Neuronal stem cell (in vitro differentiated cells): Measurements from ENCODE around the gene DLX2.

Experiments used
- DNase-seq: peaks from one replicate; pipeline ENCODE4 v3.0.0-alpha.2; 2013; ENCODE audit warnings: low spot score
- H2AFZ ChIP-seq: one replicate; pipeline ENCODE4 v1.6.1; 2013; ENCODE audit warnings: mild to moderate bottlenecking, low read length, inconsistent platforms
- H2AK5ac ChIP-seq: 2 replicates; pipeline ENCODE4 v1.6.1; 2013; ENCODE audit warnings: low read depth, mild to moderate bottlenecking, inconsistent platforms, low read length, moderate library complexity, mixed read lengths
- H2BK120ac ChIP-seq: 2 replicates; pipeline ENCODE4 v1.6.1; 2013; ENCODE audit warnings: low read depth, mild to moderate bottlenecking, inconsistent platforms, low read length, moderate library complexity, mixed read lengths
- H2BK12ac ChIP-seq: one replicate; pipeline ENCODE4 v1.6.1; 2013; ENCODE audit warnings: low read length, inconsistent platforms
- H2BK15ac ChIP-seq: 2 replicates; pipeline ENCODE4 v1.6.1; 2013; ENCODE audit warnings: mild to moderate bottlenecking, low read length, inconsistent platforms, mixed read lengths
- H2BK5ac ChIP-seq: one replicate; pipeline ENCODE4 v1.6.1; 2013; ENCODE audit warnings: inconsistent platforms, mild to moderate bottlenecking, low read length, moderate library complexity
- H3K14ac ChIP-seq: one replicate; pipeline ENCODE4 v1.6.1; 2013; ENCODE audit warnings: low read length, inconsistent platforms
- H3K18ac ChIP-seq: 2 replicates; pipeline ENCODE4 v1.6.1; 2013; ENCODE audit warnings: low read length, inconsistent platforms
- H3K23ac ChIP-seq: 2 replicates; pipeline ENCODE4 v1.6.1; 2013; ENCODE audit warnings: low read depth, mild to moderate bottlenecking, mixed read lengths, low read length, inconsistent platforms; ENCODE audit not compliant: poor library complexity
- H3K27ac ChIP-seq: replicated peaks from 3 replicates; pipeline ENCODE4 v1.5.1; 2013; ENCODE audit warnings: low read length, inconsistent platforms
- H3K27me3 ChIP-seq, 3 experiments: 2 replicates each; pipeline ENCODE4 v1.6.1; 2013; ENCODE audit warnings: low read length in 3 of 3, mild to moderate bottlenecking in 2 of 3, inconsistent platforms in 1 of 3, low read depth in 1 of 3, mixed read lengths in 1 of 3, moderate library complexity in 1 of 3; ENCODE audit not compliant: control insufficient read depth in 3 of 3, insufficient read depth in 3 of 3
- H3K36me3 ChIP-seq, 2 donors: replicated peaks in 1 of 2; 2 replicates each; pipeline ENCODE4 v1.6.1; 2013; ENCODE audit warnings: low read length in 2 of 2; ENCODE audit not compliant: control insufficient read depth in 2 of 2, insufficient read depth in 2 of 2
- H3K4ac ChIP-seq: 2 replicates; pipeline ENCODE4 v1.6.1; 2013; ENCODE audit warnings: inconsistent platforms, mild to moderate bottlenecking, low read length, moderate library complexity
- H3K4me1 ChIP-seq, 2 donors: 1 replicate in 1 of 2; 2 replicates in 1 of 2; pipeline ENCODE4 v1.6.1; 2013; ENCODE audit warnings: low read length in 2 of 2, low read depth in 1 of 2; ENCODE audit not compliant: control insufficient read depth in 2 of 2, insufficient read depth in 1 of 2
- H3K4me2 ChIP-seq: one replicate; pipeline ENCODE4 v1.6.1; 2013; ENCODE audit warnings: mild to moderate bottlenecking, low read length, inconsistent platforms; ENCODE audit not compliant: insufficient read depth, poor library complexity, severe bottlenecking
- H3K4me3 ChIP-seq, 2 donors: 2 replicates each; pipeline ENCODE4 v1.5.1; 2013; ENCODE audit warnings: low read length in 2 of 2, mild to moderate bottlenecking in 2 of 2, inconsistent platforms in 1 of 2, moderate library complexity in 1 of 2
- H3K79me1 ChIP-seq: one replicate; pipeline ENCODE4 v1.6.1; 2013; ENCODE audit warnings: low read depth, mild to moderate bottlenecking, inconsistent platforms, low read length, moderate library complexity
- H3K9ac ChIP-seq: one replicate; pipeline ENCODE4 v1.6.1; 2013; ENCODE audit warnings: mild to moderate bottlenecking, low read depth, low read length, inconsistent platforms; ENCODE audit not compliant: poor library complexity
- H3K9me3 ChIP-seq, 2 donors: replicated peaks in 1 of 2; 2 replicates each; pipeline versions ENCODE3 to v1.6.1; 2013; ENCODE audit warnings: low read length in 2 of 2, mild to moderate bottlenecking in 2 of 2, inconsistent platforms in 1 of 2, low read depth in 1 of 2, mixed read lengths in 1 of 2, moderate library complexity in 1 of 2; ENCODE audit not compliant: control insufficient read depth in 2 of 2, insufficient read depth in 1 of 2
- H4K8ac ChIP-seq: one replicate; pipeline ENCODE4 v1.6.1; 2013; ENCODE audit warnings: low read depth, mild to moderate bottlenecking, inconsistent platforms, low read length, moderate library complexity
- H4K91ac ChIP-seq: one replicate; pipeline ENCODE4 v1.6.1; 2013; ENCODE audit warnings: low read length, low read depth, mild to moderate bottlenecking, inconsistent platforms; ENCODE audit not compliant: poor library complexity
- WGBS, 2 donors: extraction: QIAGEN DNeasy Blood & Tissue Kit; methylation state at CpG; one replicate each; pipeline ENCODE4 v1.1.7; 2013; ENCODE audit warnings: missing lambda C conversion rate in 2 of 2, mixed read lengths in 1 of 2; ENCODE audit not compliant: insufficient read length in 2 of 2, insufficient replicate concordance in 1 of 2; ENCODE audit errors: extremely low coverage in 2 of 2; 5-methylcytosine and 5-hydroxymethylcytosine counted together

DLX2 gene

GRCh38 chr2:172079838-172080640 lies 22.7 kb downstream of the DLX2 start:
- Histone ChIP-seq H4K8ac (no peak overlapping the region), H2BK5ac (no peak overlapping the region), H2AFZ (no peak overlapping the region), H3K23ac (no peak overlapping the region), H2BK15ac (no peak overlapping the region), H4K91ac (no peak overlapping the region), H2BK120ac (no peak overlapping the region), H3K4ac (no peak overlapping the region), H3K18ac (peak overlapping the region; percentile 63), H3K9me3 (peaks cover 2 to 23% of the 10 kb centered on the region in 2 donors), H3K27ac (no peak overlapping the region), H3K14ac (no peak overlapping the region), H3K27me3 (peaks cover 45 to 89% (median 75%) of the 10 kb centered on the region in 3 experiments), H3K36me3 (no peaks in the 10 kb centered on the region), H3K4me2 (no peak overlapping the region), H2BK12ac (no peak overlapping the region), H3K4me1 (peaks cover 4 to 11% of the 10 kb centered on the region in 2 donors), H2AK5ac (no peak overlapping the region), H3K79me1 (no peaks in the 10 kb centered on the region), H3K4me3 (no peak overlapping the region), H3K9ac (no peak overlapping the region)
- WGBS, 2 donors, result no CpG with 5 or more reads among the region's 38 CpGs
- DNase-seq, result no peak

GRCh38 chr2:172079416-172079815 lies 23.3 kb downstream of the DLX2 start:
- H3K36me3 ChIP-seq, result no peaks in the 10 kb centered on the region
- H4K91ac ChIP-seq, result no peak overlapping the region
- H3K4ac ChIP-seq, result no peak overlapping the region
- H2AFZ ChIP-seq, result no peak overlapping the region
- no peak overlapping the region for H3K14ac ChIP-seq
- no peak for DNase-seq
- no peak overlapping the region for H3K4me3 ChIP-seq
- no peak overlapping the region for H3K23ac ChIP-seq
- no peak overlapping the region for H2AK5ac ChIP-seq
- no peak overlapping the region for H3K4me2 ChIP-seq
- H2BK120ac ChIP-seq, result no peak overlapping the region
- no peak overlapping the region for H3K27ac ChIP-seq
- peaks cover 41 to 88% (median 68%) of the 10 kb centered on the region in 3 experiments for H3K27me3 ChIP-seq
- H3K9ac ChIP-seq, result no peak overlapping the region
- no peak overlapping the region for H4K8ac ChIP-seq
- peaks cover 3 to 8% of the 10 kb centered on the region in 2 donors for H3K4me1 ChIP-seq
- 100% methylated on average over 1 of the region's 5 CpGs for WGBS, 2 donors
- H3K18ac ChIP-seq, result no peak overlapping the region
- no peak overlapping the region for H2BK15ac ChIP-seq
- no peak overlapping the region for H2BK12ac ChIP-seq
- H3K79me1 ChIP-seq, result no peaks in the 10 kb centered on the region
- peaks cover 2 to 23% of the 10 kb centered on the region in 2 donors for H3K9me3 ChIP-seq
- no peak overlapping the region for H2BK5ac ChIP-seq

GRCh38 chr2:172074254-172074653 lies 28.4 kb downstream of the DLX2 start:
- Histone ChIP-seq H3K4me1 (peaks cover 2 to 20% of the 10 kb centered on the region in 2 donors), H2BK15ac (no peak overlapping the region), H3K23ac (no peak overlapping the region), H3K27me3 (peaks cover 2 to 43% (median 17%) of the 10 kb centered on the region in 3 experiments), H3K4me3 (no peak overlapping the region), H2BK12ac (no peak overlapping the region), H3K4ac (no peak overlapping the region), H3K36me3 (no peaks in the 10 kb centered on the region), H3K79me1 (no peaks in the 10 kb centered on the region), H2AK5ac (no peak overlapping the region), H4K91ac (no peak overlapping the region), H3K9me3 (peaks cover 0 to under 1% of the 10 kb centered on the region in 2 donors), H3K18ac (no peak overlapping the region), H2BK5ac (no peak overlapping the region), H2AFZ (no peak overlapping the region), H3K14ac (no peak overlapping the region), H3K27ac (no peak overlapping the region), H3K4me2 (no peak overlapping the region), H4K8ac (no peak overlapping the region), H3K9ac (no peak overlapping the region), H2BK120ac (no peak overlapping the region)
- no CpG with 5 or more reads among the region's 1 CpG for WGBS, 2 donors
- DNase-seq, result no peak

- Histone ChIP-seq H2BK120ac (no peak overlapping the region), H3K27ac (no peak overlapping the region)
Observed at GRCh38 chr2:172073518-172073917, 29.2 kb downstream of the DLX2 start.

More at GRCh38 chr2:172073518-172073917, 29.2 kb downstream of the DLX2 start:
- H3K4me3 ChIP-seq, result no peak overlapping the region
- no peak overlapping the region for H3K9ac ChIP-seq
- no peak overlapping the region for H2BK15ac ChIP-seq
- H3K23ac ChIP-seq, result no peak overlapping the region
- no peak overlapping the region for H2BK5ac ChIP-seq
- DNase-seq, result no peak
- no peak overlapping the region for H2AFZ ChIP-seq
- H3K4me2 ChIP-seq, result no peak overlapping the region
- no peak overlapping the region for H4K8ac ChIP-seq
- no peaks in the 10 kb centered on the region for H3K9me3 ChIP-seq
- no peak overlapping the region for H2AK5ac ChIP-seq
- H3K18ac ChIP-seq, result no peak overlapping the region
- H2BK12ac ChIP-seq, result no peak overlapping the region
- H3K36me3 ChIP-seq, result no peaks in the 10 kb centered on the region
- H3K27me3 ChIP-seq, result peaks cover 0 to 35% (median 10%) of the 10 kb centered on the region in 3 experiments
- H3K14ac ChIP-seq, result no peak overlapping the region
- peaks cover 2 to 20% of the 10 kb centered on the region in 2 donors for H3K4me1 ChIP-seq
- WGBS, 2 donors, result no CpG with 5 or more reads among the region's 4 CpGs
- no peaks in the 10 kb centered on the region for H3K79me1 ChIP-seq
- H4K91ac ChIP-seq, result no peak overlapping the region
- H3K4ac ChIP-seq, result no peak overlapping the region
